ENCODE data around the gene RPS27L. TPM values are rescaled to one million over a fixed set of nuclear protein-coding genes. Genes with fewer than 3 reads are reported as not detected.

Gene RPS27L
- total and polyA plus RNA-seq, 2 donors (not counting 1 experiment from before 2014, with no cell fraction given), result 481 to 482 TPM

GRCh38 chr15:63191895-63192618 lies 34.8 kb upstream of the RPS27L start:
- Histone ChIP-seq H3K9me3 (ENCODE audit: control insufficient read depth, insufficient read depth, low read depth, low read length) (no peaks in the 10 kb centered on the region), H3K27me3 (ENCODE audit: control insufficient read depth, insufficient read depth, low read length) (no peaks in the 10 kb centered on the region), H3K9ac (ENCODE audit: insufficient read depth, low read length) (no peak overlapping the region), H2AFZ (ENCODE audit: low read length) (no peak overlapping the region), H3K79me2 (ENCODE audit: control insufficient read depth, insufficient read depth, low read length) (peaks cover 72% of the 10 kb centered on the region), H3K4me2 (ENCODE audit: extremely low read depth, insufficient read depth, low read length) (peak overlapping the region; percentile 73), H3K27ac (ENCODE audit: insufficient read depth, low read length) (no peak overlapping the region), H3K36me3 (ENCODE audit: control insufficient read depth, insufficient read depth, low read length) (no peaks in the 10 kb centered on the region), H3K4me3 (replicated peaks in 1 of 4; ENCODE audit: control extremely low read depth in 1 of 4, insufficient read depth in 1 of 4, low read depth in 3 of 4, low read length in 4 of 4) (peak overlapping the region; percentile 30 to 90 (median 76)), H4K20me1 (ENCODE audit: control insufficient read depth, extremely low read depth, insufficient read depth, low read length) (no peaks in the 10 kb centered on the region), H3K4me1 (ENCODE audit: control insufficient read depth, extremely low read depth, insufficient read depth, low read length) (peaks cover 18% of the 10 kb centered on the region)
- TF ChIP-seq CTCF (conservative IDR thresholded peaks at IDR 0.05 in 1 of 2, IDR thresholded peaks at IDR 0.05 in 1 of 2; ENCODE audit: low read depth in 1 of 2, low read length in 2 of 2), result no peak
- no peak for TF ChIP-seq EZH2 (IDR thresholded peaks at IDR 0.05; ENCODE audit: low read length, missing control alignments)
- no peak for DNase-seq (ENCODE audit: low read depth in 2 of 2)

- H3K27me3 ChIP-seq (ENCODE audit: control insufficient read depth, insufficient read depth, low read length), result no peaks in the 10 kb centered on the region
- DNase-seq (ENCODE audit: low read depth in 2 of 2), result peak in 1 of 2 donors; percentile 54
- H3K4me1 ChIP-seq (ENCODE audit: control insufficient read depth, extremely low read depth, insufficient read depth, low read length), result peaks cover 13% of the 10 kb centered on the region
- TF ChIP-seq EZH2 (IDR thresholded peaks at IDR 0.05; ENCODE audit: low read length, missing control alignments) (no peak), CTCF (conservative IDR thresholded peaks at IDR 0.05 in 1 of 2, IDR thresholded peaks at IDR 0.05 in 1 of 2; ENCODE audit: low read depth in 1 of 2, low read length in 2 of 2) (no peak)
- no peaks in the 10 kb centered on the region for H4K20me1 ChIP-seq (ENCODE audit: control insufficient read depth, extremely low read depth, insufficient read depth, low read length)
- no peak overlapping the region for H3K27ac ChIP-seq (ENCODE audit: insufficient read depth, low read length)
- H3K4me2 ChIP-seq (ENCODE audit: extremely low read depth, insufficient read depth, low read length), result peak overlapping the region; percentile 73
- H3K79me2 ChIP-seq (ENCODE audit: control insufficient read depth, insufficient read depth, low read length), result peaks cover 63% of the 10 kb centered on the region
- H3K4me3 ChIP-seq (replicated peaks in 1 of 4; ENCODE audit: control extremely low read depth in 1 of 4, insufficient read depth in 1 of 4, low read depth in 3 of 4, low read length in 4 of 4), result peak overlapping the region; percentile 69 to 90 (median 87)
- no peak overlapping the region for H3K9ac ChIP-seq (ENCODE audit: insufficient read depth, low read length)
- no peaks in the 10 kb centered on the region for H3K9me3 ChIP-seq (ENCODE audit: control insufficient read depth, insufficient read depth, low read depth, low read length)
- no peak overlapping the region for H2AFZ ChIP-seq (ENCODE audit: low read length)
- no peaks in the 10 kb centered on the region for H3K36me3 ChIP-seq (ENCODE audit: control insufficient read depth, insufficient read depth, low read length)
Observed at GRCh38 chr15:63190769-63191649, 33.7 kb upstream of the RPS27L start.
